Fibroblast of lung (primary cell): Measurements from ENCODE around the gene KNDC1. TPM values are rescaled to one million over a fixed set of nuclear protein-coding genes. Genes with fewer than 3 reads are reported as not detected.

Experiments used
- DNase-seq, 2 donors: peaks; one replicate each; pipeline versions ENCODE4 v3.0.0 to v3.0.0-alpha.2; 2010; ENCODE audit warnings: low read depth in 2 of 2
- H2AFZ ChIP-seq: 2 replicates; pipeline ENCODE4 v1.5.1; 2012; ENCODE audit warnings: low read length, control low read depth, inconsistent platforms
- H3K27ac ChIP-seq: 2 replicates; pipeline ENCODE4 v1.5.1; 2011; ENCODE audit warnings: low read length, control low read depth; ENCODE audit not compliant: insufficient read depth
- H3K27me3 ChIP-seq: 2 replicates; pipeline ENCODE4 v1.5.1; 2011; ENCODE audit warnings: mild to moderate bottlenecking, low read length; ENCODE audit not compliant: control insufficient read depth, insufficient read depth
- H3K36me3 ChIP-seq: 2 replicates; pipeline ENCODE4 v1.5.1; 2011; ENCODE audit warnings: low read length; ENCODE audit not compliant: control insufficient read depth, insufficient read depth
- H3K4me1 ChIP-seq: 2 replicates; pipeline ENCODE4 v1.5.1; 2011; ENCODE audit warnings: low read length; ENCODE audit not compliant: control insufficient read depth, insufficient read depth; ENCODE audit errors: extremely low read depth
- H3K4me2 ChIP-seq: 2 replicates; pipeline ENCODE4 v1.5.1; 2011; ENCODE audit warnings: low read length, control low read depth; ENCODE audit not compliant: insufficient read depth; ENCODE audit errors: extremely low read depth
- H3K4me3 ChIP-seq, 4 experiments: fragments of 200-600 bp in 1 of 4; sonication (generic) in 1 of 4; replicated peaks in 1 of 4; 2 replicates each; pipeline ENCODE4 v1.5.1; 2011 to 2016; ENCODE audit warnings: low read length in 4 of 4, low read depth in 3 of 4, mild to moderate bottlenecking in 3 of 4, control low read depth in 2 of 4, inconsistent platforms in 1 of 4, mixed read lengths in 1 of 4; ENCODE audit not compliant: insufficient read depth in 1 of 4; ENCODE audit errors: control extremely low read depth in 1 of 4
- H3K79me2 ChIP-seq: 2 replicates; pipeline ENCODE4 v1.5.1; 2012; ENCODE audit warnings: mild to moderate bottlenecking, low read length, inconsistent platforms; ENCODE audit not compliant: control insufficient read depth, insufficient read depth
- H3K9ac ChIP-seq: 2 replicates; pipeline ENCODE4 v1.5.1; 2011; ENCODE audit warnings: mild to moderate bottlenecking, low read length, control low read depth; ENCODE audit not compliant: insufficient read depth
- H3K9me3 ChIP-seq: 2 replicates; pipeline ENCODE4 v1.5.1; 2012; ENCODE audit warnings: low read depth, low read length; ENCODE audit not compliant: control insufficient read depth, insufficient read depth
- H4K20me1 ChIP-seq: 2 replicates; pipeline ENCODE4 v1.5.1; 2011; ENCODE audit warnings: low read length; ENCODE audit not compliant: control insufficient read depth, insufficient read depth; ENCODE audit errors: extremely low read depth
- CTCF ChIP-seq, 2 donors: IDR thresholded peaks in 1 of 2; conservative IDR thresholded peaks in 1 of 2; 1 replicate in 1 of 2; 2 replicates in 1 of 2; pipeline ENCODE4 v1.5.1; 2011 to 2012; ENCODE audit warnings: low read length in 2 of 2, control low read depth in 1 of 2, inconsistent platforms in 1 of 2, low read depth in 1 of 2, mild to moderate bottlenecking in 1 of 2
- EZH2 ChIP-seq: IDR thresholded peaks from 2 replicates; pipeline ENCODE4 v1.5.1; 2012; ENCODE audit warnings: low read length, control low read depth, mild to moderate bottlenecking; ENCODE audit errors: missing control alignments
- polyA plus RNA-seq, 2 donors: library from polyadenylated mRNA; depleted of rRNA in 1 of 2; stranded (reverse) in 1 of 2; unstranded in 1 of 2; fragments of >200 nt; gene quantifications; 2 replicates each; pipeline ENCODE4 v1.2.1, GENCODE V29; 2011 to 2012; ENCODE audit warnings: missing spikeins in 1 of 2
- total RNA-seq: library from RNA; depleted of rRNA; stranded (reverse); fragments of >200 nt; gene quantifications from 2 replicates; pipeline ENCODE4 v1.2.1, GENCODE V29; 2014

KNDC1 gene
- total and polyA plus RNA-seq, 2 donors (not counting 1 experiment from before 2014, with no cell fraction given): 0.20 to 0.50 TPM

- H3K36me3 ChIP-seq: no peaks in the 10 kb centered on the region
- H3K27ac ChIP-seq: no peak overlapping the region
- no peak for DNase-seq
- H3K79me2 ChIP-seq: no peaks in the 10 kb centered on the region
- H3K9ac ChIP-seq: no peak overlapping the region
- no peaks in the 10 kb centered on the region for H3K27me3 ChIP-seq
- TF ChIP-seq EZH2 (no peak), CTCF (conservative IDR thresholded peaks at IDR 0.05 in 1 of 2, IDR thresholded peaks at IDR 0.05 in 1 of 2; ENCODE audit: low read depth in 1 of 2, low read length in 2 of 2) (no peak)
- no peaks in the 10 kb centered on the region for H3K4me1 ChIP-seq
- no peaks in the 10 kb centered on the region for H4K20me1 ChIP-seq
- no peaks in the 10 kb centered on the region for H3K9me3 ChIP-seq
- H3K4me2 ChIP-seq: no peak overlapping the region
- H3K4me3 ChIP-seq: no peak overlapping the region
- no peak overlapping the region for H2AFZ ChIP-seq
Observed at GRCh38 chr10:133195096-133195495, 35.1 kb downstream of the KNDC1 start.

- Histone ChIP-seq H3K27ac (no peak overlapping the region), H3K27me3 (no peaks in the 10 kb centered on the region), H4K20me1 (no peaks in the 10 kb centered on the region), H3K79me2 (no peaks in the 10 kb centered on the region), H3K4me1 (no peaks in the 10 kb centered on the region), H3K4me3 (no peak overlapping the region), H3K9ac (no peak overlapping the region), H2AFZ (no peak overlapping the region), H3K4me2 (no peak overlapping the region), H3K9me3 (no peaks in the 10 kb centered on the region), H3K36me3 (no peaks in the 10 kb centered on the region)
- DNase-seq: no peak
- TF ChIP-seq EZH2: no peak
- no peak for TF ChIP-seq CTCF (conservative IDR thresholded peaks at IDR 0.05 in 1 of 2, IDR thresholded peaks at IDR 0.05 in 1 of 2; ENCODE audit: low read depth in 1 of 2, low read length in 2 of 2)
Observed at GRCh38 chr10:133195611-133196010, 35.6 kb downstream of the KNDC1 start.

- no peaks in the 10 kb centered on the region for H3K9me3 ChIP-seq
- H3K79me2 ChIP-seq: no peaks in the 10 kb centered on the region
- H2AFZ ChIP-seq: no peak overlapping the region
- no peak for TF ChIP-seq CTCF (conservative IDR thresholded peaks at IDR 0.05 in 1 of 2, IDR thresholded peaks at IDR 0.05 in 1 of 2; ENCODE audit: low read depth in 1 of 2, low read length in 2 of 2)
- TF ChIP-seq EZH2: no peak
- H3K36me3 ChIP-seq: no peaks in the 10 kb centered on the region
- H4K20me1 ChIP-seq: no peaks in the 10 kb centered on the region
- H3K4me1 ChIP-seq: no peaks in the 10 kb centered on the region
- H3K4me3 ChIP-seq: no peak overlapping the region
- no peak for DNase-seq
- H3K9ac ChIP-seq: no peak overlapping the region
- H3K4me2 ChIP-seq: no peak overlapping the region
- H3K27ac ChIP-seq: no peak overlapping the region
- H3K27me3 ChIP-seq: no peaks in the 10 kb centered on the region
Observed at GRCh38 chr10:133196221-133196915, 36.3 kb downstream of the KNDC1 start.
